CD4-positive, alpha-beta T cell treated with Interleukin-21 for 1 hour (primary cell): ENCODE results near the gene MPIG6B.

Experiments
- DNase-seq: peaks from one replicate; pipeline ENCODE4 v3.0.0-alpha.2; 2020

The MPIG6B gene, protein sequence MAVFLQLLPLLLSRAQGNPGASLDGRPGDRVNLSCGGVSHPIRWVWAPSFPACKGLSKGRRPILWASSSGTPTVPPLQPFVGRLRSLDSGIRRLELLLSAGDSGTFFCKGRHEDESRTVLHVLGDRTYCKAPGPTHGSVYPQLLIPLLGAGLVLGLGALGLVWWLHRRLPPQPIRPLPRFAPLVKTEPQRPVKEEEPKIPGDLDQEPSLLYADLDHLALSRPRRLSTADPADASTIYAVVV

GRCh38 chr6:31723245-31723979 is at the start of gene MPIG6B:
MPIG6B (plus strand) TSS chr6:31723373; CDS start chr6:31723384, 11 bp downstream.
- DNase-seq, result no peak

GRCh38 chr6:31676322-31676903 is 46.8 kb upstream of the MPIG6B start:
- no peak for DNase-seq

- no peak for DNase-seq
These were observed 46.3 kb upstream of the MPIG6B start for GRCh38 chr6:31676904-31677303.

DNA sequence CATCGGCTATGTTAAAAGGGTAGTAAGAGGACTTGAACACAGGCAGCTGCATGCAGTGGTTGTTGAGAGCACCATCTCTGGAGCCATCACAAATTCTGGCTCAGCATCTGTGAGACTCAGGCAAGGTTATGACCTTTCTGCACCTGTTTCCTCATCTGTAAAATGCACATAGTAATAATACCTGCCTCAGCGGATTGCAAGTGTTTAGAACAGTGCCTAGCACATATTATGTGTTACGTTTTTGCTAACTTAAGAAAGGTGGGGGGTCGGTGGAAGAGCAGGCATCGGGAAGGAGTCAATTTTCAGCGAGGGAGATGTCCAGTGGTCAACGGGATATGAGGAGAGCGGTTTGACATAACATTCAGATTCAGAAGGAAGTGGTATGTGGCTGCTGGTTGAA is 45.2 kb upstream of the MPIG6B start:
- no peak for DNase-seq

DNA sequence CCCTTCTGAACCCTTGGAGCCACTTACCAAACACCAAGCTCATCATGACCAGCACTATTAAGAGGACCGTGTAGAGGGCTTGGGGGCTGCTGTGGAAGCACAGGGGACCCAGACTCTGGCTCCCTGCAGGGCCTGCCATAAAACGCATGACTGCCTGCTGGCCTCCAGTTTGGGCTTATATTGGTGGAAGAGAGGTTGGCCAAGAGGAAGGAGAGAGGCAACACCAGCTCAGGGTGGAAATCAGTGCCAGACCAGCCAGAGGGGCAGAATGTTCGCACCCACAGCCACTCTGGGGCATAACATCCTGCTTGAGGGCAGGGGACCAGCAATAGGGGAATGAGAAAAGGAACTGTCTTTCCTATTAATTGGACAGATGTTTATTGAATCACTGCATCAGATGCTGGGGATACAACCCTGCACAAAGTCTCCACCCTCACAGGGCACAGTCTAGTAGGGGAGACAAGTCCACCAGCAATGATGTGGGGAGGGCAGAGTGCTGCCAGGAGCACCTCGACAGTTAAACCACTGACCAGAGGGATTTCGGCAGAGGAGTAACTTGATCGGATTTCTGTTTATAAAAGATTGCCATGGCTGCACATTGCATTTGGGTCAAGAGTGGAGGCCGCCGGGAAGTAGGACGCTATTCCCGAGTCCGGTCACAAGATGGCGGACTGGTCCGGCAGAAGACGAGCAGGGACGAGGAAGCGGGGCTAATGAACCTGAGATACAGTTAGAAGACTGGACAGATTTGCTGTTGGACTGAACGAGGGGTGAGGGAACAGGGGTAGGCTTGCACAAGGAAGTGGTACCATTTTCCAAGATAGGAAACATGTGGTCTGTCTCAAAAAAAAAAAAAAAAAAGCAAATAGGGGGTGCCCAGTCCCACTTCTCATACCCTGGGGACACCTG is 42.7 kb upstream of the MPIG6B start, which contains the start of gene LY6G5C:
LY6G5C (minus strand) TSS at position 842 of the 909 bp plus-strand sequence; CDS start at position 148, 694 bp downstream.
- DNase-seq, result peak; percentile 80

GRCh38 chr6:31681135-31681671 is 42.0 kb upstream of the MPIG6B start:
- peak; percentile 39 for DNase-seq

DNA sequence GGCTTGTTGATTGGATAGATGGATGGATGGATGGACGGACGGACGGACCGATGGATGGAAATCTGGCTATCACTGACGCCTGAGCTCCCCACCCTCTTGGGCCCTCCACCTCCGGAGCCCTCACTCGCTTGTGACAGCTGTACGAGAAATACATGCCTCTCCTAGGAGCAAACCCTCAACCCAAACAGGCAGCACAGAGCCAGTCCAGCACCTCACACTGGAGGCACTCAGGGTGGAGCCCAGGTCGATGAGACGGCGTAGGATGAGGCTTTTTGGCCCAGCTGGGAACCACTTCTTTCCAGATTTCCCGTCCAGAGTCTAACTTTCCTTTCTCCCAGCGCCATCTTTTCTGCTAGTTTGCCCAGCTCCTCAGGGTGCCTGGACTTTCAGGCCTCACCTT is 39.6 kb upstream of the MPIG6B start:
- DNase-seq, result no peak

GRCh38 chr6:31686483-31686882 is 36.7 kb upstream of the MPIG6B start:
- no peak for DNase-seq

- no peak for DNase-seq
These were observed 35.9 kb upstream of the MPIG6B start for GRCh38 chr6:31687321-31687720.

GRCh38 chr6:31687860-31688693 is 35.1 kb upstream of the MPIG6B start:
- DNase-seq, result no peak

GRCh38 chr6:31689249-31690110 is 33.7 kb upstream of the MPIG6B start:
- peak; percentile 19 for DNase-seq

DNA sequence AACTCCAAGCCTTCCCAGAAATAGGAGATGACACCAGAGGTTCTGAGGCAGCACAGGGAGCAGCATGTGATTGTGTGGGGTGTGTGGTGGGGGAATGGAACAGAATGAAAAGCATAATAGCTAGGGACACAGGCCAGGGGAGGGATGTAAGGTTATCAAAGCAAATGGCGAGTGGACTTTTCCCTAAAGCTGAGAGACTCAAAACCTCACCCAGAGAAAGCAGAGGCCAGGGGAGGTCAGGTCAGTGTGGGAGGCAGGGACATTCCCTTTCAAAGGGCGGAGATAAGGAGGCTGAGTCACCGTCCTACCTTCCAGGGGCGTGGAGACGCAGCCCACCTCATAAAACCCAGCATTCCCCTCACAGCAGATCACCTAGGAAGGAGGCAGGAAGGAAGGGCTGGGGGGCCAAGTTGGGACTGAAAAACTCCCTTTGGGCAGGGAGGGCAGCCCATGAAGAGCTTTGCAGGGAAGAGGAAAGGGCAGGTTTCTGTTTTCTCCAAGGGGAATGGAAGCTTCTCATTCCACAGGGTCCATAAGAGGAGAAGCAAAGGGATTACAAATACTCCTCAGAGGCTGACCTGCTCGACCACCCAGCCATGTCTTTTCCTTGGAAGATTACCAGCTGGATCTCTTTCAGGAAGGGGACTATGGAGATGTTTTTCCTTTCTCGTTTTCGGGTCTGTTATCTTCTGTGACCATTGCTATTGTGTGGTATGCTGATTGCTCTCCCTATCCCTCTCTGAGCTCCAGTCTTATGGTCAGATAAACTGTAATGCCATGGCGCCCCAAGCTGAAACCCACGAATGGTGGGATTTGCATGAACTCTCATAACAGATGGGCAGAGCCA is 32.7 kb upstream of the MPIG6B start:
- no peak for DNase-seq

GRCh38 chr6:31691078-31691463 is 32.1 kb upstream of the MPIG6B start:
- no peak for DNase-seq

GRCh38 chr6:31691564-31692108 is 31.5 kb upstream of the MPIG6B start:
- no peak for DNase-seq

DNA sequence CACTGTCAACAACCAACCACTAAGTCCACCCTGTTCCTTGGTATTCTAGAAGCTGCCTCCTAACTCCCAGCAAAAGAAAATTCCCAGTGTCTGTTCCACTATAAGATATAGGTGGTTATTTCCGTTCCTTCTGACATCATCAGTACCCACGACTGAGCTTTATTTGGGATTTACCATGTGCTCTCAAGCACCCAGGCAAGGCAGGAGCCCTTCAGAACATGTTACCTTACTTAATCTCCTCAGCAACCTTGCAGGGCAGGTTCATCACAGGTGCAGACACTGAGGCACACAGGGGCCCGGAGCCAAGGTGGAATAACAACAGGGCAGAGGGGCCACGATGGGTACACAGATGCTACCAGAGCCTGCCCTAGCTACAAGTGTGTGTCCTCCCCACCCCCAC is 30.8 kb upstream of the MPIG6B start:
- no peak for DNase-seq

- DNase-seq, result no peak
These were observed 30.3 kb upstream of the MPIG6B start for GRCh38 chr6:31692886-31693285.

GRCh38 chr6:31693535-31693934 is 29.6 kb upstream of the MPIG6B start:
- DNase-seq, result no peak

GRCh38 chr6:31697555-31697954 is 25.6 kb upstream of the MPIG6B start:
- no peak for DNase-seq

DNA sequence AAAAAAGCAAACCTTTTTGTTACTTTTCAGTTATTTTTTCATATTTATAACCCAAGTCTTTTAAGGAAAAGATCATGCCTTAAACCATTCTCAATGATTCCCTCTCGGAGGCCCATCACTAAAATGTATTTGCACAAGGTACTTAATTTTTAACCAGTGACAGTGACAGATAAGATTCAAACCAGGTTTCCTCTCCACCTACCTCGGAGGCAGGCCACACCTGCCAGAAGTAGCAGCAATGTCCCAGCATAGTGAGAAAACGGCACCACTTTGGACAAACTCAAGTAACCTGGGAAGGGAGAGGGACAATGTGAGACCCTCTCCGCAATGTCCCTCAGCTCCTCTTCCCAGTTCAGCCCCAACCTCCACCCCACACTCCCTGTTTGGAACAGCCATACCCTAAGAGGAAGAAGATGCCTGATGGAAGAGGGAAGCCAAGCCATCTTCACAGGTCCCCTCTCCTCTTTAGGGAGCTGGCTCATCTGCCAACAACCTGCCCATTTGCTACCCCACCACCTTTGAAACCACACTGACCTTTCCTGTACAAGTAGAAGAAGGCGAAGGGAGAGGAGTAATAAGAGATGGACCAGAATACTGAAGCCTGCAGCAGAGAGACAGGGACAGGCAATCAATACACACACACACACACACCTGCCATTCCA is 22.3 kb upstream of the MPIG6B start:
- DNase-seq, result no peak
